ENCODE measurements around the gene CDT1.

CDT1 gene

GRCh38 chr16:88856122-88856827 lies 52.7 kb downstream of the CDT1 start:
- peak; percentile 14 for DNase-seq (ENCODE audit: low read depth)

GRCh38 chr16:88856828-88857727 lies 53.5 kb downstream of the CDT1 start, which contains the start of the genes GALNS and TRAPPC2L:
Gene GALNS (minus strand): TSS chr16:88856947. CDS start chr16:88856877, 70 bp downstream.
Gene TRAPPC2L (plus strand): TSS chr16:88857127. CDS start chr16:88857151, 24 bp downstream.
- DNase-seq (ENCODE audit: low read depth), result peak; percentile 98

- DNase-seq (ENCODE audit: low read depth), result peak; percentile 61
Measured at GRCh38 chr16:88857728-88858339, 54.2 kb downstream of the CDT1 start.

All from T follicular helper cell (primary cell).